ENCODE measurements around the gene SSC5D. TPM values are rescaled to one million over a fixed set of nuclear protein-coding genes. Genes with fewer than 3 reads are reported as not detected.

The SSC5D gene
- total and polyA plus RNA-seq, 2 of the 4 experiments (the other 2 are of a cell fraction), result 1.4 to 19.1 TPM

- TF ChIP-seq CTCF (conservative IDR thresholded peaks at IDR 0.05; ENCODE audit: low read depth, low read length), result no peak
- TF ChIP-seq POLR2A (IDR thresholded peaks at IDR 0.05; ENCODE audit: low read depth, low read length), result no peak
- TF ChIP-seq RAD21 (IDR thresholded peaks at IDR 0.05; ENCODE audit: low read length), result no peak
- TF ChIP-seq RCOR1 (IDR thresholded peaks at IDR 0.05; ENCODE audit: insufficient replicate concordance, low read length), result no peak
Observed at GRCh38 chr19:55477905-55478304, 10.3 kb upstream of the SSC5D start (continued).

GRCh38 chr19:55478364-55478763 lies 9.9 kb upstream of the SSC5D start:
- 81% methylated on average over 10 of the region's 12 CpGs; no CpG with 5 or more reads in 1 of the 2 experiments for WGBS, 2 experiments (ENCODE audit: extremely low coverage in 2 of 2, insufficient read length in 1 of 2)
- no peak overlapping the region for H2BK20ac ChIP-seq (ENCODE audit: low read depth, low read length)
- POLR2A ChIA-PET (ENCODE audit: unreplicated experiment), result no interaction called here
- no peak overlapping the region for H3K9ac ChIP-seq (ENCODE audit: low read depth, low read length)
- H4K5ac ChIP-seq (ENCODE audit: low read depth, low read length), result no peak overlapping the region
- CTCF ChIA-PET, result no interaction called here
- H2BK5ac ChIP-seq (ENCODE audit: low read depth, low read length, poor library complexity, severe bottlenecking), result no peak overlapping the region
- H2BK15ac ChIP-seq (ENCODE audit: low read depth, low read length), result no peak overlapping the region
- no peak overlapping the region for H3K4me3 ChIP-seq (ENCODE audit: insufficient read depth, low read depth, low read length)
- no peak overlapping the region for H3K18ac ChIP-seq (ENCODE audit: low read depth, low read length)
- no peak overlapping the region for H3K56ac ChIP-seq (ENCODE audit: extremely low read depth, insufficient read depth, low read length)
- no peak overlapping the region for H3K4me2 ChIP-seq (ENCODE audit: low read depth, low read length)
- DNase-seq (no peak), ATAC-seq (ENCODE audit: low read depth) (no peak)
- no peak overlapping the region for H3K23ac ChIP-seq (ENCODE audit: low read depth, low read length)
- dilution Hi-C loops (cut with HindIII; ENCODE audit: low sequenced_read_pairs, unreplicated experiment) (no loop called here), intact Hi-C loops (cut with micrococcal nuclease) (no loop called here), in situ Hi-C loops (cut with MboI; ENCODE audit: low sequenced_read_pairs) (loop anchor here (25.0 kb wide), 1 partner anchor 1016 kb away; the partner anchor contains the start of genes CDC42EP5 and LENG9)
- H4K8ac ChIP-seq (ENCODE audit: low read depth in 2 of 2, low read length in 2 of 2), result no peak overlapping the region
- no peak overlapping the region for H4K91ac ChIP-seq (ENCODE audit: insufficient read depth, low read depth, low read length)
- H3K27ac ChIP-seq (ENCODE audit: insufficient read depth, low read length), result no peak overlapping the region
- no peak overlapping the region for H2AFZ ChIP-seq (replicated peaks; ENCODE audit: low read length, poor library complexity)
- H2AK5ac ChIP-seq (ENCODE audit: low read depth, low read length), result peak overlapping the region; percentile 16; the same call in 1 of the 2 replicates
- H3K79me1 ChIP-seq (ENCODE audit: low read depth in 1 of 2, low read length in 2 of 2), result peaks cover 14 to 36% of the 10 kb centered on the region in 2 experiments
- no peak overlapping the region for H2BK120ac ChIP-seq (ENCODE audit: low read depth, low read length)
- peak overlapping the region; percentile 65 for H2AK9ac ChIP-seq (replicated peaks; ENCODE audit: low read depth, low read length, poor library complexity)
- no peaks in the 10 kb centered on the region for H3K9me3 ChIP-seq (ENCODE audit: control insufficient read depth, insufficient read depth, low read length)
- no peaks in the 10 kb centered on the region; the same call in 1 of the 2 replicates for H4K20me1 ChIP-seq (ENCODE audit: insufficient read depth, low read length)
- TF ChIP-seq FOS (IDR thresholded peaks at IDR 0.05; ENCODE audit: low read depth, low read length) (no peak), MAFK (IDR thresholded peaks at IDR 0.05; ENCODE audit: low read depth, low read length) (no peak), BHLHE40 (IDR thresholded peaks at IDR 0.05; ENCODE audit: low read depth, low read length) (no peak), RAD21 (IDR thresholded peaks at IDR 0.05; ENCODE audit: low read length) (no peak), CHD1 (IDR thresholded peaks at IDR 0.05; ENCODE audit: low read depth, low read length) (no peak), MAZ (IDR thresholded peaks at IDR 0.05; ENCODE audit: borderline replicate concordance, low read depth, low read length) (no peak), SMC3 (IDR thresholded peaks at IDR 0.05; ENCODE audit: low read depth, low read length) (no peak)
- H3K36me3 ChIP-seq (ENCODE audit: control insufficient read depth, insufficient read depth, low read length), result peaks cover 9% of the 10 kb centered on the region; the same call in 1 of the 2 replicates
- H3K4me1 ChIP-seq (ENCODE audit: control insufficient read depth, insufficient read depth, low read length), result peaks cover 9% of the 10 kb centered on the region
- BruUV-seq (replicated peaks), result no TSS peak
- H3K4ac ChIP-seq (ENCODE audit: low read depth, low read length), result no peak overlapping the region
- peaks cover 18% of the 10 kb centered on the region for H3K9me1 ChIP-seq (ENCODE audit: insufficient read depth, low read length)
- H3K27me3 ChIP-seq (ENCODE audit: control insufficient read depth, insufficient read depth, low read length), result no peaks in the 10 kb centered on the region
- H3K14ac ChIP-seq (replicated peaks; ENCODE audit: low read depth, low read length), result no peak overlapping the region

Data from IMR-90 (cell line).